SJSA1 (cell line): Measurements from ENCODE around the gene SERPIND1. TPM values are rescaled to one million over a fixed set of nuclear protein-coding genes. Genes with fewer than 3 reads are reported as not detected.

Experiments
- DNase-seq, 2 experiments: peaks; one replicate each; pipeline ENCODE4 v3.0.0-alpha.2; 2015 to 2020; ENCODE audit warnings: low spot score in 2 of 2, low read depth in 1 of 2
- H3K27ac ChIP-seq: fragments of 250-450 bp; sonication (Bioruptor Pico); 2 replicates; pipeline ENCODE4 v1.5.1; 2020; ENCODE audit warnings: mild to moderate bottlenecking, moderate library complexity
- H3K27me3 ChIP-seq: fragments of 250-450 bp; sonication (Bioruptor Pico); replicated peaks from 2 replicates; pipeline ENCODE4 v1.5.1; 2020; ENCODE audit warnings: mild to moderate bottlenecking, moderate library complexity
- H3K36me3 ChIP-seq: fragments of 250-450 bp; sonication (Bioruptor Pico); 2 replicates; pipeline ENCODE4 v1.5.1; 2020; ENCODE audit warnings: mild to moderate bottlenecking
- H3K4me1 ChIP-seq: fragments of 250-450 bp; sonication (Bioruptor Pico); replicated peaks from 2 replicates; pipeline ENCODE4 v1.6.1; 2021; ENCODE audit warnings: mild to moderate bottlenecking
- H3K4me3 ChIP-seq: fragments of 250-450 bp; sonication (Bioruptor Pico); 2 replicates; pipeline ENCODE4 v1.5.1; 2020; ENCODE audit warnings: mild to moderate bottlenecking
- H3K9me3 ChIP-seq: fragments of 250-450 bp; sonication (Bioruptor Pico); replicated peaks from 2 replicates; pipeline ENCODE4 v1.5.1; 2020; ENCODE audit warnings: mild to moderate bottlenecking
- total RNA-seq: library from RNA; depleted of rRNA; stranded (reverse); fragments of >200 nt; shearing (Covaris generic); gene quantifications from 2 replicates; pipeline ENCODE4 v1.2.3, GENCODE V29; 2014

SERPIND1 gene
- total RNA-seq, 1 experiment from 2014 or later, result not detected

DNA sequence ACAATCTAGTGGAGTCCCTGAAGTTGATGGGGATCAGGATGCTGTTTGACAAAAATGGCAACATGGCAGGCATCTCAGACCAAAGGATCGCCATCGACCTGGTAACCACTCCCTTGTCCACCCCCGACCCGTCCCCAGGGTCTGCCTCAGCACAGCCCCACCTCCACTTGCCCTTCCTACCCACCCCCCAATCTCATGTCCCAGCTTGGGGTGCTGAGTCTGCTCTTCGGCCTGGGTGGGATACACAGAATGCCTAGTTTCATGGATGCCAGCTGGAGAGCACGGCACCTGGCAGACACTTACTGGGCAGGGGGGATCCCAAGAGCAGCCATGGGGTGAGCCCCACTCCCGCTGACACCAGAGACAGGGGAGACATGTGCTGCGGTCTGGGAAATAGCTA, 12.1 kb downstream of the SERPIND1 start:
- H3K9me3 ChIP-seq, result no peaks in the 10 kb centered on the region
- H3K27ac ChIP-seq, result no peak overlapping the region
- H3K27me3 ChIP-seq, result no peaks in the 10 kb centered on the region
- H3K36me3 ChIP-seq, result peaks cover 35% of the 10 kb centered on the region
- H3K4me3 ChIP-seq, result no peak overlapping the region
- no peak for DNase-seq
- H3K4me1 ChIP-seq, result peaks cover 8% of the 10 kb centered on the region

- Histone ChIP-seq H3K4me1 (peaks cover 8% of the 10 kb centered on the region), H3K4me3 (no peak overlapping the region), H3K27ac (no peak overlapping the region), H3K9me3 (no peaks in the 10 kb centered on the region), H3K27me3 (no peaks in the 10 kb centered on the region), H3K36me3 (peaks cover 37% of the 10 kb centered on the region)
- DNase-seq, result no peak
Measured at GRCh38 chr22:20786536-20786979, 12.6 kb downstream of the SERPIND1 start.

DNA sequence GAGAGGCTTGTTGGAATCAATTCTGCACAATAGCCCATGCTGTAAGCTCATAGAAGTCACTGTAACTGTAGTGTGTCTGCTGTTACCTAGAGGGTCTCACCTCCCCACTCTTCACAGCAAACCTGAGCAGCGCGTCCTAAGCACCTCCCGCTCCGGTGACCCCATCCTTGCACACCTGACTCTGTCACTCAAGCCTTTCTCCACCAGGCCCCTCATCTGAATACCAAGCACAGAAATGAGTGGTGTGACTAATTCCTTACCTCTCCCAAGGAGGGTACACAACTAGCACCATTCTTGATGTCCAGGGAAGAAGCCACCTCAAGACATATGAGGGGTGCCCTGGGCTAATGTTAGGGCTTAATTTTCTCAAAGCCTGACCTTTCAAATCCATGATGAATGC, 13.3 kb downstream of the SERPIND1 start:
- peaks cover 41% of the 10 kb centered on the region for H3K36me3 ChIP-seq

DNA sequence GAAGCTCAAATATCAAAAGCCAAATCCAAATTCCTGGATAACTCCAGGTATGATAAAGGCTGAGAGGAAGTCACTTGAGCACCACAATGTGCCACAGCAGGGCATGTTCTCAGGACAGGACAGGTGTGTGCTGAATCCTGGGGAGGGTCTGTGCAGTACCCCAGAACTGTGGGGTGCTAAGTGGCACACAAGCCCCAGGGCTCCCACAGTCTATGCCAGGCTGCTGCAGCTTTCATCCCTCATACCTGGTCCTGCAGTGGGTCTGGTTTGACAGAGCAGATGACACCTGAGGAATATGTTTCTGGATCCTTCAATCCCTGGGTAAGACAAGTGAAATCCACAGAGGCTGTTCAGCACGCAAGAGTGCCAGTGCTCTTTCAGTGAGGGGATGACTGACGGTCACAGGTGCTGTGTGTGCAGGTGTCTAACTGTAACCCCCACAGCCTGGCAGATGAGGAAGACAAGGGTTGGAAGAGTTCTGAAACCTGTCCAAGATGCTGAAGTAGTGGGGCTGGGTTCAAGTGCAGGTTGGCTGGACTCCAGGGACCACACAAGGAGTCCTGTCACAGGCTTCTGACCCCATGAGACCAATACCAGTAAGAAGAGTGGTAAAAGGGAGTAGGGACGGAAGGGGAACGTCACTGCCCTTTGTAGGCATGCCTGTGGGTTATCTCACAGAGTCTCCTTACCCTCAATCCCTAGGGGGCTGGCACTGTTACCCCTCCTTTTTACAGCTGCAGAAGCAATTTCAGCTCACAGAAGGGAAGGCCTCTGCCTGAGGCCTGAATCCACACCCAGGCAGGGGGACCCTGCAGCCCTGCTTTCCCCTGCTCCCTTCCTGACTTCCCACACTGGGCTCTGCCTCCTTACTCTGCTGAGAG, 14.1 kb downstream of the SERPIND1 start:
- Histone ChIP-seq H3K4me1 (peaks cover 8% of the 10 kb centered on the region), H3K27me3 (no peaks in the 10 kb centered on the region), H3K27ac (no peak overlapping the region), H3K36me3 (peaks cover 44% of the 10 kb centered on the region), H3K9me3 (no peaks in the 10 kb centered on the region), H3K4me3 (no peak overlapping the region)
- no peak for DNase-seq

More for the DNA sequence above, 13.3 kb downstream of the SERPIND1 start:
- no peak for DNase-seq
- Histone ChIP-seq H3K9me3 (no peaks in the 10 kb centered on the region), H3K4me1 (peaks cover 8% of the 10 kb centered on the region), H3K27me3 (no peaks in the 10 kb centered on the region), H3K4me3 (no peak overlapping the region), H3K27ac (no peak overlapping the region)

DNA sequence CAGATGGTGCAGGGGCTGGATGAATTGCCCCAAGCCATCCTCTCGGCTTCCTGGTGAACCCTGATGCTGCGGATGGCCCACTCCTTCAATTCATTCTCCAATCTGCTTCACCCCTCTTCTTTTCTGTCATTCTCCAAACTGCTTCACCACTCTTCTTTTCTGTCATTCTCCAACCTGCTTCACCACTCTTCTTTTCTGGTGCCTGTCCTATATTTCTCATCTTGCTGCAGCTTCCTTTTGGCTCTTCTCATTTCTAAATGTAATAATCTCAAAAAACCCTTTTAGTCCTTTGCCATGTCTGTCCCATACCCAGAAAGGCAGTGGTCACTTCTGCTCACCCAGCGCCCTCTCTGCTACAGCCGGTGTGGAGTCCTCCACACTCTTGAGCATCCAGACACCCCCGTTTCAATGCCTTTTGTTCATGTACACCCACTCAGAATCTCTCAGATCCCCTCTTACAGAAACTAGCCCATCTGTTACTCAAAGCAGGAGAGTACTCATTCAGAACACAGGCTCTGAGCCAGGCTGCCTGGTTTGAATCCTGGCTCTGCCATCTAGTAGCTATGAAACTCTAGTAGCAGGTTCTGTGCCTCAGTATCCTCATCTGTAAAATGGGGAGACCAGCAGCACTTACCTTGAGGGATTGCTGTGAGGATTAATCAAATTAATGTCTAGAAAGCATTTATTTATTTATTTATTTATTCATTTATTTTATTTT, 14.9 kb downstream of the SERPIND1 start:
- DNase-seq, result no peak
- peaks cover 7% of the 10 kb centered on the region for H3K4me1 ChIP-seq
- no peaks in the 10 kb centered on the region for H3K27me3 ChIP-seq
- H3K9me3 ChIP-seq, result no peaks in the 10 kb centered on the region
- no peak overlapping the region for H3K4me3 ChIP-seq
- no peak overlapping the region for H3K27ac ChIP-seq
- peaks cover 43% of the 10 kb centered on the region for H3K36me3 ChIP-seq

DNA sequence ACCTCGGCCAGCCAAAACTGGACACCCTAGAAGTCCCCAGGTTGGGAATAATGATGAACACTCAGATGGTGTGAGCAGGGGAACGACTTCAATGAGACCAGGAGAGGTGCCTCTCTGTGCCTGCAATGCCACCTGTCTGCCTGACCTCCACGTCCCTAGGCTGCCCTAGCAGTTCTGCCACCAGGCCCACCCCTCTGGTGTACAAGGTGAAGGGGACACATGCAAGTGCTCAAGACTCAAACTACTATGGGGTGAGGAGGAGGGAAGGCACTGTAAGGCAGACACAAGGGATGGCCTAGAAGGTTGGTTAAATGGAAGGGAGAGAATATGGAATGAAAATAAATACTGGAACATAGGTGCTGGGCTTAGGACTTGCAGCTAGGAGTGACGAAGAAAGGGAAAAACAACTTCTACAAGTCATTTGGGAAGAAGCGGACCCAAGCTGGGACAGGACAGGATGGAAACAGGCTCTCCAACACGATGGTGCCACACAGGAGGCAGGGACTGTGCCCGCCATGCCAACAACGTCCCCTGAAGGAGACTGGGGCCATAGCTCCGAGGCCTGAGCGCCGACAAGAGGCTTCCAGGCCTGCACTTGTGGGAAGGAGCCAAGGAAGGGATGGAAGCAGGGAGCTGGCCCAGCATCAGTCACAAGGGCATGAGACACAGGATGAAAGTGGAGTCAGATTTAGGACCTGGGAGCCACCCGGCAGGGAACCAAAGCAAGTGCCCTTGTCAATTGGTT, 18.5 kb downstream of the SERPIND1 start:
- no peak for DNase-seq
- Histone ChIP-seq H3K27me3 (no peaks in the 10 kb centered on the region), H3K4me1 (peaks cover 10% of the 10 kb centered on the region), H3K36me3 (peaks cover 64% of the 10 kb centered on the region), H3K4me3 (no peak overlapping the region), H3K9me3 (no peaks in the 10 kb centered on the region), H3K27ac (no peak overlapping the region)

GRCh38 chr22:20792966-20793728, 19.2 kb downstream of the SERPIND1 start:
- peaks cover 63% of the 10 kb centered on the region for H3K36me3 ChIP-seq
- H3K27me3 ChIP-seq, result no peaks in the 10 kb centered on the region
- H3K4me1 ChIP-seq, result peaks cover 10% of the 10 kb centered on the region
- no peak overlapping the region for H3K27ac ChIP-seq
- H3K9me3 ChIP-seq, result no peaks in the 10 kb centered on the region
- H3K4me3 ChIP-seq, result no peak overlapping the region
- DNase-seq, result no peak

GRCh38 chr22:20793748-20794649, 20.1 kb downstream of the SERPIND1 start:
- peak in 1 of 2 experiments; percentile 10 for DNase-seq
- Histone ChIP-seq H3K9me3 (no peaks in the 10 kb centered on the region), H3K36me3 (peaks cover 67% of the 10 kb centered on the region), H3K4me3 (no peak overlapping the region), H3K27me3 (no peaks in the 10 kb centered on the region), H3K4me1 (peaks cover 10% of the 10 kb centered on the region), H3K27ac (no peak overlapping the region)

- Histone ChIP-seq H3K36me3 (peaks cover 70% of the 10 kb centered on the region), H3K4me3 (no peak overlapping the region), H3K27me3 (no peaks in the 10 kb centered on the region), H3K4me1 (peaks cover 10% of the 10 kb centered on the region), H3K27ac (no peak overlapping the region), H3K9me3 (no peaks in the 10 kb centered on the region)
- DNase-seq, result no peak
Measured at GRCh38 chr22:20794650-20795413, 20.9 kb downstream of the SERPIND1 start.

GRCh38 chr22:20796731-20797130, 22.8 kb downstream of the SERPIND1 start:
- no peak overlapping the region for H3K27ac ChIP-seq
- no peaks in the 10 kb centered on the region for H3K27me3 ChIP-seq
- H3K4me1 ChIP-seq, result peaks cover 10% of the 10 kb centered on the region
- no peaks in the 10 kb centered on the region for H3K9me3 ChIP-seq
- peaks cover 71% of the 10 kb centered on the region for H3K36me3 ChIP-seq
- H3K4me3 ChIP-seq, result no peak overlapping the region
- DNase-seq, result no peak

- Histone ChIP-seq H3K36me3 (peaks cover 77% of the 10 kb centered on the region), H3K27ac (no peak overlapping the region), H3K4me3 (no peak overlapping the region), H3K9me3 (no peaks in the 10 kb centered on the region), H3K27me3 (no peaks in the 10 kb centered on the region), H3K4me1 (peaks cover 10% of the 10 kb centered on the region)
- no peak for DNase-seq
Measured at GRCh38 chr22:20798218-20798617, 24.3 kb downstream of the SERPIND1 start.

DNA sequence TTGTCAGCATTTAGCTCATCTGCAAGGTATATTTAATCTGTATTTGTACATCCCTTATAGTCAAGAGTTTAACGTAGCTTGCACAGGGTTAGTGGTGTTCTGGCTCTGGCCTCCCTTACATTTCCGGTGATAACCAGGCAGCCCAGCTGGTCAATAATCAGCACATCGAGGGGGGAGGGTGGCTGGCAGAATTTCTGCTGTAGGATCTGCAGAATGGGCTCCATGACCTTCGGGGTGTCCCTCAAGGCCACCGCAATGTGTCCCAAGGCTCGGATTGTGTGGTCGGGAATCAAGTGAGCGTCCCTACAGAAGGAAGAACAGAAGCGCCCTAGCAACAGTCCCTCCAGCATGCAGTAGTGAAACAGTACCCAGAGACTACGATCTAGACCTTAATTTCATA, 25.1 kb downstream of the SERPIND1 start:
- Histone ChIP-seq H3K4me1 (peaks cover 5% of the 10 kb centered on the region), H3K27me3 (no peaks in the 10 kb centered on the region), H3K36me3 (peaks cover 84% of the 10 kb centered on the region), H3K4me3 (no peak overlapping the region), H3K9me3 (no peaks in the 10 kb centered on the region), H3K27ac (no peak overlapping the region)
- DNase-seq, result no peak
